Measurements from ENCODE around the gene NRF1. TPM values are rescaled to one million over a fixed set of nuclear protein-coding genes. Genes with fewer than 3 reads are reported as not detected.

NRF1 gene
- total RNA-seq, 1 donor from 2014 or later: 18.1 TPM

DNA sequence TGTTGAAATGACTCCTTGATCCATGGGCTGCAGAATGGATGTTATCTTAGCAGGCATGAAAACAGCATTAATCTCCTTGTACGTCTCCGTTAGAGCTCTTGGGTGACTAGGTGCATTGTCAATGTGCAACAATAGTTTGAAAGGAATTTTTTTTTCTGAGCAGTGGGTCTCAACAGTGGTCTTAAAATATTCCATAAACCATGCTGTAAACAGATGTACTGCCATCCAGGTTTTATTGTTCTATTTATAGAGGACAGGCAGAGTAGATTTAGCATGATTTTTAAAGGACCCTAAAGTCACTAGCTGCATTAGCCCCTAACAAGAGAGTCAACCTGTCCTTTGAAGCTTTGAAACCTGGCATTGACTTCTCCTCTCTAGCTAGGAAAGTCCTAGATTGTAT, 64.0 kb downstream of the NRF1 start:
- no peak overlapping the region for H3K27ac Mint-ChIP-seq (ENCODE audit: unreplicated experiment)
- peaks cover 24% of the 10 kb centered on the region for H3K36me3 Mint-ChIP-seq (ENCODE audit: low read depth, unreplicated experiment)
- DNase-seq (ENCODE audit: low spot score): no peak

DNA sequence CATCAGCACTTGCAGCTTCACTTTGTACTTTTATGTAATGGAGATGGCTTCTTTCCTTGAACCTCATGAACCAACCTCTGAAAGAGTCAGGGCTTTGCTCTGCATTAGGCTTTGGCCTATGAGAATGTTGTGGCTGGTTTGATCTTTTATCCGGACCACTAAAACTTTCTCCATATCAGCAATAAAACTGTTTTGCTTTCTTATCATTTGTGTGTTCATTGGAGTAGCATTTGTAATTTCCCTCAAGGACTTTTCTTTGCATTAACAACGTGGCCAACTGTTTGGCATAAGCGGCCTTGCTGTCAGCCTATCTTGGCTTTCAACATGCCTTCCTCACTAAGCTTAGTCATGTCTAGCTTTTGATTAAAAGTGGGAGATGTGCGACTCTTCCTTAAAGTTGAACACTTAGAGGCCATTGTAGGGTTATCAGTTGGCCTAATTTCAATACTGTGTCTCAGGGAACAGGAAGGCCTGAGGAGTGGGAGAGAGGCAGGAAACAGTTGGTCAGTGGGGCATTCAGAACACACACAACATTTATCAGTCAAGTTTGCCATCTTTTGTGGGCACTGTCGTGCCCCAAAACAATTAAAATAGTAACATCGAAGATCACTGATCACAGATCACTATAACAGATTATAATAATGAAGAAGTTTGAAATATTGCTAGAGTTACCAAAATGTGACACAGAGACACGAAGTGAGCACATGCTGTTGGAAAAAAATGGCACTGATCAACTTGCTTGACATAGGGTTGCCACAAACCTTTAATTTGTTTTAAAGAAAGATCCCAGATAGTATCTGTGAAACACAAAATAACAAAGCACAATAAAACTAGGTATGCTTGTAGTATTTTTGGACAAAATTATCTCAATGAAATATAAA, 64.7 kb downstream of the NRF1 start:
- TF ChIP-seq, protein P1, sequence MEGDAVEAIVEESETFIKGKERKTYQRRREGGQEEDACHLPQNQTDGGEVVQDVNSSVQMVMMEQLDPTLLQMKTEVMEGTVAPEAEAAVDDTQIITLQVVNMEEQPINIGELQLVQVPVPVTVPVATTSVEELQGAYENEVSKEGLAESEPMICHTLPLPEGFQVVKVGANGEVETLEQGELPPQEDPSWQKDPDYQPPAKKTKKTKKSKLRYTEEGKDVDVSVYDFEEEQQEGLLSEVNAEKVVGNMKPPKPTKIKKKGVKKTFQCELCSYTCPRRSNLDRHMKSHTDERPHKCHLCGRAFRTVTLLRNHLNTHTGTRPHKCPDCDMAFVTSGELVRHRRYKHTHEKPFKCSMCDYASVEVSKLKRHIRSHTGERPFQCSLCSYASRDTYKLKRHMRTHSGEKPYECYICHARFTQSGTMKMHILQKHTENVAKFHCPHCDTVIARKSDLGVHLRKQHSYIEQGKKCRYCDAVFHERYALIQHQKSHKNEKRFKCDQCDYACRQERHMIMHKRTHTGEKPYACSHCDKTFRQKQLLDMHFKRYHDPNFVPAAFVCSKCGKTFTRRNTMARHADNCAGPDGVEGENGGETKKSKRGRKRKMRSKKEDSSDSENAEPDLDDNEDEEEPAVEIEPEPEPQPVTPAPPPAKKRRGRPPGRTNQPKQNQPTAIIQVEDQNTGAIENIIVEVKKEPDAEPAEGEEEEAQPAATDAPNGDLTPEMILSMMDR (IDR thresholded peaks at IDR 0.05; ENCODE audit: unreplicated experiment): no peak
- Mint-ChIP-seq H3K27me3 (ENCODE audit: unreplicated experiment) (no peaks in the 10 kb centered on the region), H3K4me1 (ENCODE audit: unreplicated experiment) (peaks cover 3% of the 10 kb centered on the region), H3K27ac (ENCODE audit: unreplicated experiment) (no peak overlapping the region), H3K4me3 (ENCODE audit: unreplicated experiment) (no peak overlapping the region), H3K36me3 (ENCODE audit: low read depth, unreplicated experiment) (peaks cover 24% of the 10 kb centered on the region), H3K9me3 (ENCODE audit: unreplicated experiment) (no peaks in the 10 kb centered on the region)
- no peak for DNase-seq (ENCODE audit: low spot score)

More for the DNA sequence above, 64.0 kb downstream of the NRF1 start:
- Mint-ChIP-seq H3K4me1 (ENCODE audit: unreplicated experiment) (peaks cover 3% of the 10 kb centered on the region), H3K4me3 (ENCODE audit: unreplicated experiment) (no peak overlapping the region), H3K27me3 (ENCODE audit: unreplicated experiment) (no peaks in the 10 kb centered on the region), H3K9me3 (ENCODE audit: unreplicated experiment) (no peaks in the 10 kb centered on the region)
- TF ChIP-seq, protein P1 (IDR thresholded peaks at IDR 0.05; ENCODE audit: unreplicated experiment): no peak

DNA sequence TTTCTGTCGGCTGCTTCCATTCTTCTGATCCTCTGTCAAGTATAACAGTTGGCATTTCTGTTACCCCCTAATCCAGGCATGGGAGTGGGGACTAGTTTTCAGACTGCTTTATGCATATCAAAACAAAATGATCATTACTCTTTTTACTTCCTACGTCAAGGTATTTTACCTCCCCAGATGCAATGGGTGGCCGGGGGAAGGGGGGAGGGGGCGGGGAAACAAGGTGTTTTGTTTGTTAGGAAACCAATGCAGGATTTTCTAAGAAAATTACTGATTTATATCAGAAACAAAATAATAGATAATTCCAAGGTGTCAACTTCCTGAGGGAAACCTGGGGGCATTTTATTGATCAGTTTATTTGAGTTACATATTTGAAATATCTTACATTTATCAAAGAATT, 66.3 kb downstream of the NRF1 start:
- peaks cover 3% of the 10 kb centered on the region for H3K4me1 Mint-ChIP-seq (ENCODE audit: unreplicated experiment)
- no peaks in the 10 kb centered on the region for H3K27me3 Mint-ChIP-seq (ENCODE audit: unreplicated experiment)
- H3K4me3 Mint-ChIP-seq (ENCODE audit: unreplicated experiment): no peak overlapping the region
- DNase-seq (ENCODE audit: low spot score): no peak
- TF ChIP-seq, protein P1 (IDR thresholded peaks at IDR 0.05; ENCODE audit: unreplicated experiment): no peak
- no peaks in the 10 kb centered on the region for H3K9me3 Mint-ChIP-seq (ENCODE audit: unreplicated experiment)
- peaks cover 24% of the 10 kb centered on the region for H3K36me3 Mint-ChIP-seq (ENCODE audit: low read depth, unreplicated experiment)
- H3K27ac Mint-ChIP-seq (ENCODE audit: unreplicated experiment): no peak overlapping the region

DNA sequence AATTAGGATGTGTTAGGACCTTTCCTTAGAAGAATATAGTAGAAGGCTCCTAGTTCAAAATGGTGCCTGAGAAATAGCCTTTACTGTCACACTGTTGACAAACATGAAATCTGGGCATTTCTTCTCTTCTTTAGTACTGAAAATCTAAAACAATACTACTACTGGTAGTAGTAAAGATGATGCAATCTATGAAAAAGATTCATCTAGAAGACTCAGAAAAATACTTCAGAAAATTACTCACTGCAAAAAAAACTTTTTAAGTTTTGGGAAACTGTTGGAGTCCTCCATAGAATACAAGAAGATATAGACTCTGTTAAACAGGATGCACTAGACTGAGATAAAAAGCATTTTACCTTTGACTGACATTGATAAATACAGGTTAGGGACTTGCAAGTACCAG, 67.1 kb downstream of the NRF1 start:
- no peak overlapping the region for H3K27ac Mint-ChIP-seq (ENCODE audit: unreplicated experiment)

More for the DNA sequence above, 67.1 kb downstream of the NRF1 start:
- DNase-seq (ENCODE audit: low spot score): no peak
- no peaks in the 10 kb centered on the region for H3K27me3 Mint-ChIP-seq (ENCODE audit: unreplicated experiment)
- peaks cover 3% of the 10 kb centered on the region for H3K4me1 Mint-ChIP-seq (ENCODE audit: unreplicated experiment)
- H3K36me3 Mint-ChIP-seq (ENCODE audit: low read depth, unreplicated experiment): peaks cover 24% of the 10 kb centered on the region
- no peaks in the 10 kb centered on the region for H3K9me3 Mint-ChIP-seq (ENCODE audit: unreplicated experiment)
- TF ChIP-seq, protein P1 (IDR thresholded peaks at IDR 0.05; ENCODE audit: unreplicated experiment): no peak
- no peak overlapping the region for H3K4me3 Mint-ChIP-seq (ENCODE audit: unreplicated experiment)
